ENCODE results near the gene NEURL1.
A peak's percentile ranks its signal among the peaks of the same experiment; 100 is the strongest.
"Not testable (repeated sequence)": the region's sequence is repeated elsewhere in the genome, so short reads cannot be mapped to it uniquely, and the experiment has no call there.

NEURL1 gene

GRCh38 chr10:103473261-103473671, 20.2 kb upstream of the NEURL1 start:
- DNase-seq (ENCODE audit: low spot score in 2 of 2): no peak
- Histone ChIP-seq H3K27me3 (ENCODE audit: low read depth) (peaks cover 6% of the 10 kb centered on the region; the same call in 1 of the 2 replicates), H3K9me3 (no peaks in the 10 kb centered on the region), H3K36me3 (replicated peaks) (no peaks in the 10 kb centered on the region), H3K4me1 (no peaks in the 10 kb centered on the region), H3K4me3 (no peak overlapping the region)
- in situ Hi-C loops (cut with MboI; ENCODE audit: low sequenced_read_pairs): no loop called here

- H3K9me3 ChIP-seq: no peaks in the 10 kb centered on the region
- peaks cover 6% of the 10 kb centered on the region; the same call in 1 of the 2 replicates for H3K27me3 ChIP-seq (ENCODE audit: low read depth)
- no peaks in the 10 kb centered on the region for H3K36me3 ChIP-seq (replicated peaks)
- in situ Hi-C loops (cut with MboI; ENCODE audit: low sequenced_read_pairs): no loop called here
- no peaks in the 10 kb centered on the region for H3K4me1 ChIP-seq
- no peak overlapping the region for H3K4me3 ChIP-seq
- DNase-seq (ENCODE audit: low spot score in 2 of 2): no peak
Measured at GRCh38 chr10:103474077-103474476, 19.4 kb upstream of the NEURL1 start.

GRCh38 chr10:103475437-103475836, 18.1 kb upstream of the NEURL1 start:
- Histone ChIP-seq H3K36me3 (replicated peaks) (no peaks in the 10 kb centered on the region), H3K4me1 (no peaks in the 10 kb centered on the region), H3K9me3 (no peaks in the 10 kb centered on the region), H3K4me3 (no peak overlapping the region), H3K27me3 (ENCODE audit: low read depth) (peaks cover 4% of the 10 kb centered on the region; the same call in 1 of the 2 replicates)
- DNase-seq (ENCODE audit: low spot score in 2 of 2): no peak
- in situ Hi-C loops (cut with MboI; ENCODE audit: low sequenced_read_pairs): no loop called here

GRCh38 chr10:103476046-103476768, 17.3 kb upstream of the NEURL1 start:
- in situ Hi-C loops (cut with MboI; ENCODE audit: low sequenced_read_pairs): no loop called here
- Histone ChIP-seq H3K36me3 (replicated peaks) (no peaks in the 10 kb centered on the region), H3K4me1 (no peaks in the 10 kb centered on the region), H3K9me3 (no peaks in the 10 kb centered on the region), H3K27me3 (ENCODE audit: low read depth) (no peaks in the 10 kb centered on the region), H3K4me3 (no peak overlapping the region)
- DNase-seq (ENCODE audit: low spot score in 2 of 2): peak in 1 of 2 experiments; percentile 41

- H3K4me1 ChIP-seq: no peaks in the 10 kb centered on the region
- H3K4me3 ChIP-seq: no peak overlapping the region
- no peaks in the 10 kb centered on the region for H3K9me3 ChIP-seq
- in situ Hi-C loops (cut with MboI; ENCODE audit: low sequenced_read_pairs): no loop called here
- H3K27me3 ChIP-seq (ENCODE audit: low read depth): no peaks in the 10 kb centered on the region
- no peak for DNase-seq (ENCODE audit: low spot score in 2 of 2)
- H3K36me3 ChIP-seq (replicated peaks): no peaks in the 10 kb centered on the region
Measured at GRCh38 chr10:103478671-103479070, 14.8 kb upstream of the NEURL1 start.

- in situ Hi-C loops (cut with MboI; ENCODE audit: low sequenced_read_pairs): no loop called here
- H3K27me3 ChIP-seq (ENCODE audit: low read depth): no peaks in the 10 kb centered on the region
- no peaks in the 10 kb centered on the region for H3K36me3 ChIP-seq (replicated peaks)
- no peaks in the 10 kb centered on the region for H3K4me1 ChIP-seq
- H3K9me3 ChIP-seq: no peaks in the 10 kb centered on the region
- no peak within 1 kb of the TSS for H3K4me3 ChIP-seq
- no peak for DNase-seq (ENCODE audit: low spot score in 2 of 2)
Measured at GRCh38 chr10:103479135-103479534, 14.4 kb upstream of the NEURL1 start, which contains the start of gene CALHM3. CALHM3 (minus strand) TSS chr10:103479240; CDS start chr10:103479032, 208 bp downstream.

- H3K4me1 ChIP-seq: no peaks in the 10 kb centered on the region; the same call in 1 of the 2 replicates
- H3K27me3 ChIP-seq (ENCODE audit: low read depth): no peaks in the 10 kb centered on the region
- H3K4me3 ChIP-seq: no peak overlapping the region
- no peaks in the 10 kb centered on the region for H3K36me3 ChIP-seq (replicated peaks)
- no peaks in the 10 kb centered on the region for H3K9me3 ChIP-seq
- no peak for DNase-seq (ENCODE audit: low spot score in 2 of 2)
- in situ Hi-C loops (cut with MboI; ENCODE audit: low sequenced_read_pairs): no loop called here
Measured at GRCh38 chr10:103480521-103480920, 13.0 kb upstream of the NEURL1 start.

GRCh38 chr10:103481974-103482531, 11.5 kb upstream of the NEURL1 start:
- DNase-seq (ENCODE audit: low spot score in 2 of 2): peak; percentile 55 to 60
- Histone ChIP-seq H3K4me3 (no peak overlapping the region), H3K9me3 (no peaks in the 10 kb centered on the region), H3K4me1 (no peaks in the 10 kb centered on the region; the same call in none of the 2 replicates), H3K36me3 (replicated peaks) (no peaks in the 10 kb centered on the region), H3K27me3 (ENCODE audit: low read depth) (peaks cover 6% of the 10 kb centered on the region; the same call in 1 of the 2 replicates)
- in situ Hi-C loops (cut with MboI; ENCODE audit: low sequenced_read_pairs): no loop called here

- H3K27me3 ChIP-seq (ENCODE audit: low read depth); DNase-seq (ENCODE audit: low spot score in 2 of 2); in situ Hi-C loops (cut with MboI; ENCODE audit: low sequenced_read_pairs); H3K9me3 ChIP-seq; H3K4me1 ChIP-seq; H3K4me3 ChIP-seq; H3K36me3 ChIP-seq (replicated peaks): not testable (repeated sequence)
Measured at GRCh38 chr10:103486635-103487409, 6.7 kb upstream of the NEURL1 start.

- H3K27me3 ChIP-seq (ENCODE audit: low read depth): peaks cover 8% of the 10 kb centered on the region
- H3K36me3 ChIP-seq (replicated peaks): no peaks in the 10 kb centered on the region
- in situ Hi-C loops (cut with MboI; ENCODE audit: low sequenced_read_pairs): no loop called here
- DNase-seq (ENCODE audit: low spot score in 2 of 2): no peak
- no peak overlapping the region for H3K4me3 ChIP-seq
- no peaks in the 10 kb centered on the region for H3K9me3 ChIP-seq
- H3K4me1 ChIP-seq: no peaks in the 10 kb centered on the region; the same call in none of the 2 replicates
Measured at GRCh38 chr10:103487410-103487708, 6.1 kb upstream of the NEURL1 start.

- in situ Hi-C loops (cut with MboI; ENCODE audit: low sequenced_read_pairs): no loop called here
- no peaks in the 10 kb centered on the region for H3K9me3 ChIP-seq
- H3K27me3 ChIP-seq (ENCODE audit: low read depth): peaks cover 35% of the 10 kb centered on the region
- H3K36me3 ChIP-seq (replicated peaks): no peaks in the 10 kb centered on the region
- DNase-seq (ENCODE audit: low spot score in 2 of 2): no peak
- H3K4me1 ChIP-seq: no peaks in the 10 kb centered on the region; the same call in 1 of the 2 replicates
- H3K4me3 ChIP-seq: no peak overlapping the region
Measured at GRCh38 chr10:103490986-103491314, 2.6 kb upstream of the NEURL1 start.

GRCh38 chr10:103491729-103492364, 1.7 kb upstream of the NEURL1 start:
- H3K9me3 ChIP-seq: no peaks in the 10 kb centered on the region
- no peak overlapping the region for H3K4me3 ChIP-seq
- H3K36me3 ChIP-seq (replicated peaks): no peaks in the 10 kb centered on the region
- no peak for DNase-seq (ENCODE audit: low spot score in 2 of 2)
- peaks cover 39% of the 10 kb centered on the region for H3K27me3 ChIP-seq (ENCODE audit: low read depth)
- H3K4me1 ChIP-seq: no peaks in the 10 kb centered on the region
- in situ Hi-C loops (cut with MboI; ENCODE audit: low sequenced_read_pairs): no loop called here

- no peak overlapping the region for H3K4me3 ChIP-seq
- DNase-seq (ENCODE audit: low spot score in 2 of 2): no peak
- no peaks in the 10 kb centered on the region for H3K9me3 ChIP-seq
- no peaks in the 10 kb centered on the region for H3K36me3 ChIP-seq (replicated peaks)
- in situ Hi-C loops (cut with MboI; ENCODE audit: low sequenced_read_pairs): no loop called here
- peaks cover 48% of the 10 kb centered on the region for H3K27me3 ChIP-seq (ENCODE audit: low read depth)
- no peaks in the 10 kb centered on the region for H3K4me1 ChIP-seq
Measured at GRCh38 chr10:103492655-103493261, 747 bp upstream of the NEURL1 start.
